T-helper 2 cell (primary cell): ENCODE data around the gene FEZF1.
A peak's percentile ranks its signal among the peaks of the same experiment; 100 is the strongest.
"Not testable (repeated sequence)": the region's sequence is repeated elsewhere in the genome, so short reads cannot be mapped to it uniquely, and the experiment has no call there.

ENCODE experiments used
- DNase-seq, 5 experiments: peaks; one replicate each; pipeline versions ENCODE4 v3.0.0 to v3.0.0-alpha.2; 2012 to 2022

FEZF1 gene

GRCh38 chr7:122306320-122307227 lies 2.0 kb upstream of the FEZF1 start:
- DNase-seq: no peak

- DNase-seq: peak in 1 of 5 experiments; percentile 26
Measured at GRCh38 chr7:122305475-122306319, 1.1 kb upstream of the FEZF1 start.

- no peak for DNase-seq
Measured at GRCh38 chr7:122304996-122305421, 459 bp upstream of the FEZF1 start.

GRCh38 chr7:122303531-122304318 lies 825 bp downstream of the FEZF1 start:
- DNase-seq: no peak

- no peak for DNase-seq
Measured at GRCh38 chr7:122302761-122303530, 1.6 kb downstream of the FEZF1 start.

- no peak for DNase-seq
Measured at GRCh38 chr7:122301858-122302760, 2.4 kb downstream of the FEZF1 start.

GRCh38 chr7:122300956-122301833 lies 3.4 kb downstream of the FEZF1 start:
- no peak for DNase-seq

- DNase-seq: no peak
Measured at GRCh38 chr7:122300211-122300932, 4.2 kb downstream of the FEZF1 start.

- DNase-seq: no peak
Measured at GRCh38 chr7:122299624-122300210, 4.8 kb downstream of the FEZF1 start.

GRCh38 chr7:122298618-122299017 lies 5.9 kb downstream of the FEZF1 start:
- DNase-seq: no peak

- no peak for DNase-seq
Measured at GRCh38 chr7:122298131-122298530, 6.4 kb downstream of the FEZF1 start.

GRCh38 chr7:122291189-122291588 lies 13.4 kb downstream of the FEZF1 start:
- DNase-seq: no peak

GRCh38 chr7:122290476-122290875 lies 14.1 kb downstream of the FEZF1 start:
- no peak for DNase-seq

GRCh38 chr7:122289426-122289825 lies 15.1 kb downstream of the FEZF1 start:
- no peak for DNase-seq

- DNase-seq: not testable (repeated sequence)
Measured at GRCh38 chr7:122284608-122285007, 19.9 kb downstream of the FEZF1 start.

GRCh38 chr7:122273117-122273516 lies 31.4 kb downstream of the FEZF1 start:
- no peak for DNase-seq

- DNase-seq: no peak
Measured at GRCh38 chr7:122269241-122269640, 35.3 kb downstream of the FEZF1 start.

- DNase-seq: no peak
Measured at GRCh38 chr7:122268101-122268500, 36.4 kb downstream of the FEZF1 start.

- no peak for DNase-seq
Measured at GRCh38 chr7:122262246-122262645, 42.3 kb downstream of the FEZF1 start.
